Measurements from ENCODE around the gene KCTD7.
A peak's percentile ranks its signal among the peaks of the same experiment; 100 is the strongest.
"Not testable (repeated sequence)": the region's sequence is repeated elsewhere in the genome, so short reads cannot be mapped to it uniquely, and the experiment has no call there.

Gene KCTD7

GRCh38 chr7:66673124-66673640 lies 44.5 kb downstream of the KCTD7 start:
- H3K9ac ChIP-seq (ENCODE audit: low read depth, low read length); H3K36me3 ChIP-seq (ENCODE audit: insufficient read depth, low read depth, low read length); H3K4me1 ChIP-seq (ENCODE audit: insufficient read depth, low read length); H3K9me3 ChIP-seq (ENCODE audit: insufficient read depth, low read depth, low read length); H3K27me3 ChIP-seq (ENCODE audit: insufficient read depth, low read length); H3K4me3 ChIP-seq (ENCODE audit: low read length); H3K27ac ChIP-seq (ENCODE audit: low read length): not testable (repeated sequence)

- no peak overlapping the region for H3K9ac ChIP-seq (ENCODE audit: low read depth, low read length)
- H3K4me3 ChIP-seq (ENCODE audit: low read length), result no peak overlapping the region
- peaks cover 5% of the 10 kb centered on the region; the same call in 1 of the 2 replicates for H3K27me3 ChIP-seq (ENCODE audit: insufficient read depth, low read length)
- H3K36me3 ChIP-seq (ENCODE audit: insufficient read depth, low read depth, low read length), result no peaks in the 10 kb centered on the region
- H3K4me1 ChIP-seq (ENCODE audit: insufficient read depth, low read length), result no peaks in the 10 kb centered on the region
- H3K27ac ChIP-seq (ENCODE audit: low read length), result no peak overlapping the region
- H3K9me3 ChIP-seq (ENCODE audit: insufficient read depth, low read depth, low read length), result no peaks in the 10 kb centered on the region
These were observed 51.1 kb downstream of the KCTD7 start for GRCh38 chr7:66679633-66680244.

- H3K4me3 ChIP-seq (ENCODE audit: low read length), result peak overlapping the region; percentile 90
- no peaks in the 10 kb centered on the region for H3K4me1 ChIP-seq (ENCODE audit: insufficient read depth, low read length)
- H3K36me3 ChIP-seq (ENCODE audit: insufficient read depth, low read depth, low read length), result no peaks in the 10 kb centered on the region
- H3K27ac ChIP-seq (ENCODE audit: low read length), result no peak overlapping the region
- peaks cover 5% of the 10 kb centered on the region; the same call in 1 of the 2 replicates for H3K27me3 ChIP-seq (ENCODE audit: insufficient read depth, low read length)
- H3K9me3 ChIP-seq (ENCODE audit: insufficient read depth, low read depth, low read length), result no peaks in the 10 kb centered on the region
- peak overlapping the region; percentile 89; the same call in 1 of the 2 replicates for H3K9ac ChIP-seq (ENCODE audit: low read depth, low read length)
These were observed 53.0 kb downstream of the KCTD7 start for GRCh38 chr7:66681491-66682349.

GRCh38 chr7:66682350-66683093 lies 53.8 kb downstream of the KCTD7 start:
- Histone ChIP-seq H3K36me3 (ENCODE audit: insufficient read depth, low read depth, low read length) (no peaks in the 10 kb centered on the region), H3K4me3 (ENCODE audit: low read length) (peak overlapping the region; percentile 90)

DNA sequence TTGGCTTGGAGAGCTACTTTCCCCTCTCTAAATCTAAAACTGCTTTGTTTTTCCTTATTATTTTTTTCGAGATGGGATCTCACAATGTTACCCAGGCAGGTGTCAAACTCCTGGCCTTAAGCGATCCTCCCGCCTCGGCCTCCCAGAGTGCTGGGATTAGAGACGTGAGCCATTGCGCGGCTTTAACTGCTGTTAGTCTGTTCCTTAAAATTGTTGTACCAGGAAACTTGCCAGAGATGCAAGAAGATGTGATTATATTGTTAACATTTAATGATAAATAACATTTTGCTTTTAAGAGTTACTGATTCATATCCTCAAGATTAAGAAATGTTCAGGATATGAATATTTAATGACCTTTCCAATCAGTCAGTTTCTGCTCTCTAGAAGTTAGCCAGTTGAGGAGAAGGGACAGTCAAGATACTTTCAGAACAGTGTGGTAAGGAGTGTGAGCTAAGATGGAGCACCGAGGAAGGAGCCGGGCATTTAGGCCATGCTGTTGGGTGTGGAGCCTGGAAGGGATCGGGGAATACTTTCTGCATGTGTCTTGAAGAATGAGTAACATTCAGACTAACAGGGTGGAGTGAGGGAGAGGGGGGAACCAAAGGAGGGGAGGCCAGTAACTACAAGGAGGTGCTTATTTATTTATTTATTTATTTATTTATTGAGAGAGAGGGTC lies 54.6 kb downstream of the KCTD7 start:
- Histone ChIP-seq H3K4me3 (ENCODE audit: low read length) (peak overlapping the region; percentile 90; the same call in 1 of the 2 replicates), H3K9ac (ENCODE audit: low read depth, low read length) (peak overlapping the region; percentile 89; the same call in 1 of the 2 replicates)
- H3K27me3 ChIP-seq (ENCODE audit: insufficient read depth, low read length); H3K27ac ChIP-seq (ENCODE audit: low read length); H3K36me3 ChIP-seq (ENCODE audit: insufficient read depth, low read depth, low read length); H3K9me3 ChIP-seq (ENCODE audit: insufficient read depth, low read depth, low read length); H3K4me1 ChIP-seq (ENCODE audit: insufficient read depth, low read length): not testable (repeated sequence)

More at GRCh38 chr7:66682350-66683093, 53.8 kb downstream of the KCTD7 start:
- Histone ChIP-seq H3K27ac (ENCODE audit: low read length) (no peak overlapping the region), H3K4me1 (ENCODE audit: insufficient read depth, low read length) (no peaks in the 10 kb centered on the region), H3K9ac (ENCODE audit: low read depth, low read length) (peak overlapping the region; percentile 89; the same call in 1 of the 2 replicates), H3K9me3 (ENCODE audit: insufficient read depth, low read depth, low read length) (no peaks in the 10 kb centered on the region), H3K27me3 (ENCODE audit: insufficient read depth, low read length) (peaks cover 5% of the 10 kb centered on the region; the same call in 1 of the 2 replicates)

DNA sequence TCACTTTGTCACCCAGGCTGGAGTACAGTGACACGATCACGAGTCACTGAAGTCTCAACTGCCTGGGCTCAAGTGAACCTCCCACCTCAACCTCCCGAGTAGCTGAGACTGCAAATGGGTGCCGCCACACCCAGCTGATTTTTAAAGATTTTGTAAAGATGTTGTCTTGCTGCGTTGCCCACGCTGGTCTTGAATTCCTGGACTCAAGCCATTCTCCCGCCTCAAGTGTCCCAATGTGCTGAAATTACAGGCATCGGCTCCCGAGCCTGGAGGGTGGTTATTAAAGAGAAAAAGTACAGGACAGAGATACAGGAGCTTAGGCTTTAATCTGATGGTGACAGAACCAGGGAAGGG lies 55.1 kb downstream of the KCTD7 start:
- Histone ChIP-seq H3K4me3 (ENCODE audit: low read length) (no peak overlapping the region), H3K27ac (ENCODE audit: low read length) (no peak overlapping the region), H3K4me1 (ENCODE audit: insufficient read depth, low read length) (no peaks in the 10 kb centered on the region), H3K36me3 (ENCODE audit: insufficient read depth, low read depth, low read length) (no peaks in the 10 kb centered on the region), H3K9me3 (ENCODE audit: insufficient read depth, low read depth, low read length) (no peaks in the 10 kb centered on the region), H3K9ac (ENCODE audit: low read depth, low read length) (no peak overlapping the region), H3K27me3 (ENCODE audit: insufficient read depth, low read length) (peaks cover 5% of the 10 kb centered on the region; the same call in 1 of the 2 replicates)

GRCh38 chr7:66685663-66686062 lies 57.0 kb downstream of the KCTD7 start:
- not testable (repeated sequence) for H3K4me3 ChIP-seq (ENCODE audit: low read length); H3K9me3 ChIP-seq (ENCODE audit: insufficient read depth, low read depth, low read length); H3K27me3 ChIP-seq (ENCODE audit: insufficient read depth, low read length); H3K36me3 ChIP-seq (ENCODE audit: insufficient read depth, low read depth, low read length); H3K27ac ChIP-seq (ENCODE audit: low read length); H3K4me1 ChIP-seq (ENCODE audit: insufficient read depth, low read length); H3K9ac ChIP-seq (ENCODE audit: low read depth, low read length)

DNA sequence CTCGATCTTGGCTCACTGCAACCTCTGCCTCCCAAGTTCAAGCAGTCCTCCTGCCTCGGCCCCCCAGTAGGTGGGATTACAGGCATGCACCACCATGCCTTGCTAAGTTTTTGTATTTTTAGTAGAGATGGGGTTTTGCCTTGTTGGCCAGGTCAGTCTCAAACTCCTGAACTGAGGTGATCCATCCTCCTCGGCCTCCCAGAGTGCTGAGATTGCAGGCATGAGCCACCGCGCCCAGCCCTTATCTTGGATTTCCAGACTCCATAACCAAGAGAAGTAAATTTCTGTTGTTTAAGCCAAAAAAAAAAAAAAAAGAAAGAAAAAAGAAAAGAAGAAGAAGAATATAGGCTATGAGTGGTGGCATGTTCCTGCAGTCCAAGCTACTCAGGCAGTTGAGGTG lies 58.5 kb downstream of the KCTD7 start:
- Histone ChIP-seq H3K9me3 (ENCODE audit: insufficient read depth, low read depth, low read length) (no peaks in the 10 kb centered on the region), H3K27ac (ENCODE audit: low read length) (no peak overlapping the region), H3K27me3 (ENCODE audit: insufficient read depth, low read length) (peaks cover 5% of the 10 kb centered on the region; the same call in 1 of the 2 replicates), H3K4me3 (ENCODE audit: low read length) (no peak overlapping the region), H3K4me1 (ENCODE audit: insufficient read depth, low read length) (no peaks in the 10 kb centered on the region), H3K36me3 (ENCODE audit: insufficient read depth, low read depth, low read length) (no peaks in the 10 kb centered on the region), H3K9ac (ENCODE audit: low read depth, low read length) (no peak overlapping the region)

DNA sequence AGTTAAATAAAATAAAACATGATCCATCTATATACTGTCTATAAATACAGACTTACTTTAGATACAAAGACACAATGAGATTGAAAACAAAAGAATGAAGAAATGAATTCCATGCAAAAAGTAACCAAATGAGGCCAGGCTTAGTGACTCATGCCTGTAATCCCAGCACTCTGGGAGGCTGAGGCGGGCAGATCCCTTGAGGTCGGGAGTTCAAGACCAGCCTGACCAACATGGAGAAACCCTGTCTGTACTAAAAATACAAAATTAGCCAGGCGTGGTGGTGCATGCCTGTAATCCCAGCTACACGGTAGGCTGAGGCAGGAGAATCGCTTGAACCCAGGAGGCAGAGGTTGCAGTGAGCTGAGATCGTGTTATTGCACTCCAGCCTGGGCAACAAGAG lies 59.0 kb downstream of the KCTD7 start:
- not testable (repeated sequence) for H3K27ac ChIP-seq (ENCODE audit: low read length); H3K9ac ChIP-seq (ENCODE audit: low read depth, low read length); H3K36me3 ChIP-seq (ENCODE audit: insufficient read depth, low read depth, low read length); H3K27me3 ChIP-seq (ENCODE audit: insufficient read depth, low read length); H3K4me3 ChIP-seq (ENCODE audit: low read length); H3K9me3 ChIP-seq (ENCODE audit: insufficient read depth, low read depth, low read length); H3K4me1 ChIP-seq (ENCODE audit: insufficient read depth, low read length)

DNA sequence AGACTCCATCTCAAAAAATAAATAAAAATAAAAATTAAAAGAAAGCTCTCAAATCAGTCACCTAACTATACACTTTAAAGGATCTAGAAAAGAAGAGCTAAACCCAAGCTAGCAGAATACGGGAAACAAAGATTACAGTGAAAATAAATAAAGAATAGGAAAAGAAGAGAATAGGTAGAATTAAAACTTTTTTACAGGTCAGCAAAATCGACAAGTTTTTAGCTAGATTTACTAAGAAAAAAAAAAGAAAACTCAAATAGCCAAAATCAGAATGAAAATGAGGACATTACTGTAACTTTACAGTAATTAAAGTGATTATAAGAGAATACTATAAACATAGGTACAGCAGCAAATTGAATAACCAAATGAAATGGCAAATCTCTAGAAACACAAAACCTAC lies 60.4 kb downstream of the KCTD7 start:
- H3K4me1 ChIP-seq (ENCODE audit: insufficient read depth, low read length), result no peaks in the 10 kb centered on the region

DNA sequence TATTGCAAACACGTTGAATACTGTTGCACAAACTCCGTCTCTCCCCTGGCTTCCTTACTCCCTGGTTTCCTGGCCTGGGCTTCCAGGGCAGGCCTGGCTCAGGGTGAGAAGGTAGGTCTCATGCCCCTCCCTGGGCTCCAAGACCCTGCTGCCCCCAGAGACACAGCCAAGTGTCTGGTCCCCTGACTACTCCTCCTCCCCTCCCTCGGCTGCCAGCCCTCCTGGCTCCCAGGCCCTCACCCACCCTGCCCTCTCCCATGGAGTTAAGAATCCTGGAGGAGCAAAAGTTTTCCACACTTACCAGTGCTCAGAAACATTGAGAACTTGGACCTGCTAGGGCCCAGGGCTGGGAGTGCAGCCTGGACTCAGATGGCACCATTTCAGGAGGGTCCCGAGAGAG lies 64.7 kb downstream of the KCTD7 start:
- Histone ChIP-seq H3K9me3 (ENCODE audit: insufficient read depth, low read depth, low read length) (no peaks in the 10 kb centered on the region), H3K27me3 (ENCODE audit: insufficient read depth, low read length) (no peaks in the 10 kb centered on the region), H3K36me3 (ENCODE audit: insufficient read depth, low read depth, low read length) (no peaks in the 10 kb centered on the region), H3K4me1 (ENCODE audit: insufficient read depth, low read length) (no peaks in the 10 kb centered on the region), H3K9ac (ENCODE audit: low read depth, low read length) (no peak overlapping the region), H3K4me3 (ENCODE audit: low read length) (no peak overlapping the region), H3K27ac (ENCODE audit: low read length) (no peak overlapping the region)

More for the DNA sequence above, 60.4 kb downstream of the KCTD7 start:
- H3K27ac ChIP-seq (ENCODE audit: low read length), result no peak overlapping the region
- no peaks in the 10 kb centered on the region for H3K9me3 ChIP-seq (ENCODE audit: insufficient read depth, low read depth, low read length)
- no peaks in the 10 kb centered on the region for H3K27me3 ChIP-seq (ENCODE audit: insufficient read depth, low read length)
- no peak overlapping the region for H3K4me3 ChIP-seq (ENCODE audit: low read length)
- no peak overlapping the region for H3K9ac ChIP-seq (ENCODE audit: low read depth, low read length)
- H3K36me3 ChIP-seq (ENCODE audit: insufficient read depth, low read depth, low read length), result no peaks in the 10 kb centered on the region

Data from iPS-20b (cell line).